ENCODE results near the gene FNIP1.
"Not testable (repeated sequence)": the region's sequence is repeated elsewhere in the genome, so short reads cannot be mapped to it uniquely, and the experiment has no call there.

Gene FNIP1

GRCh38 chr5:131607418-131607817 is 189.4 kb downstream of the FNIP1 start:
- no peak for DNase-seq (ENCODE audit: low spot score)

GRCh38 chr5:131605086-131605485 is 191.7 kb downstream of the FNIP1 start:
- no peak for DNase-seq (ENCODE audit: low spot score)

- DNase-seq (ENCODE audit: low spot score) = no peak
Observed at GRCh38 chr5:131595088-131596033, 201.5 kb downstream of the FNIP1 start.

- no peak for DNase-seq (ENCODE audit: low spot score)
Observed at GRCh38 chr5:131593921-131594320, 202.9 kb downstream of the FNIP1 start.

- not testable (repeated sequence) for DNase-seq (ENCODE audit: low spot score)
Observed at GRCh38 chr5:131593436-131593835, 203.4 kb downstream of the FNIP1 start.
